Endodermal cell (in vitro differentiated cells): ENCODE data around the gene MAML2. TPM values are rescaled to one million over a fixed set of nuclear protein-coding genes. Genes with fewer than 3 reads are reported as not detected.

Experiments used
- DNase-seq: peaks from one replicate; pipeline ENCODE4 v3.0.0-alpha.2; 2017
- H3K27ac ChIP-seq: 2 replicates; pipeline ENCODE4 v1.5.1; 2013; ENCODE audit warnings: mild to moderate bottlenecking, low read depth, low read length, moderate library complexity
- H3K27me3 ChIP-seq: 2 replicates; pipeline ENCODE4 v1.6.1; 2013; ENCODE audit warnings: mild to moderate bottlenecking, low read length, moderate library complexity; ENCODE audit not compliant: insufficient read depth, control insufficient read depth, poor library complexity, severe bottlenecking
- H3K36me3 ChIP-seq: 2 replicates; pipeline ENCODE4 v1.7.0; 2013; ENCODE audit warnings: mild to moderate bottlenecking, low read length, moderate library complexity; ENCODE audit not compliant: control insufficient read depth, insufficient read depth
- H3K4me1 ChIP-seq: one replicate; pipeline ENCODE4 v1.7.0; 2013; ENCODE audit warnings: low read length; ENCODE audit not compliant: control insufficient read depth, insufficient read depth
- H3K4me3 ChIP-seq: 2 replicates; pipeline ENCODE4 v1.5.1; 2013; ENCODE audit warnings: mild to moderate bottlenecking, low read length, moderate library complexity
- H3K9ac ChIP-seq: 2 replicates; pipeline ENCODE4 v1.6.1; 2013; ENCODE audit warnings: mild to moderate bottlenecking, low read length, moderate library complexity; ENCODE audit not compliant: poor library complexity, severe bottlenecking; ENCODE audit errors: extremely low read depth
- H3K9me3 ChIP-seq: 2 replicates; pipeline ENCODE4 v1.6.1; 2013; ENCODE audit warnings: mild to moderate bottlenecking, low read length, moderate library complexity; ENCODE audit not compliant: control insufficient read depth
- H3K27ac Mint-ChIP-seq: 2 replicates; pipeline ENCODE4 v1.8.0; 2020; ENCODE audit warnings: mixed read lengths
- H3K27me3 Mint-ChIP-seq: 2 replicates; pipeline ENCODE4 v1.8.0; 2021; ENCODE audit warnings: mild to moderate bottlenecking, mixed read lengths; ENCODE audit not compliant: insufficient read depth
- H3K36me3 Mint-ChIP-seq: 2 replicates; pipeline ENCODE4 v1.8.0; 2020; ENCODE audit warnings: low read depth, mixed read lengths
- H3K4me1 Mint-ChIP-seq: 2 replicates; pipeline ENCODE4 v1.8.0; 2020; ENCODE audit warnings: mixed read lengths
- H3K4me3 Mint-ChIP-seq: 2 replicates; pipeline ENCODE4 v1.8.0; 2020; ENCODE audit warnings: mild to moderate bottlenecking, moderate library complexity, mixed read lengths
- H3K9me3 Mint-ChIP-seq: 2 replicates; pipeline ENCODE4 v1.8.0; 2020; ENCODE audit warnings: mild to moderate bottlenecking, mixed read lengths
- WGBS, 2 experiments: methylation state at CpG; one replicate each; pipeline versions ENCODE4 v1.1.5 to v1.1.7; 2013; ENCODE audit warnings: missing lambda C conversion rate in 2 of 2, mixed read lengths in 1 of 2; ENCODE audit not compliant: insufficient coverage in 1 of 2, insufficient read length in 1 of 2; 5-methylcytosine and 5-hydroxymethylcytosine counted together
- total RNA-seq, 2 donors: library from RNA; stranded (reverse); fragmentation: NEBNext Ultra II Directional in 1 of 2; extraction: Animal tissue kit (Norgen Biotek cat#: 25700) in 1 of 2; gene quantifications; 2 replicates in 1 of 2; 3 replicates in 1 of 2; pipeline ENCODE4 v1.2.1, GENCODE V29; 2021
- TF ChIP-seq, protein P1 (sequence below): fragments of 200-600 bp; sonication (generic); conservative IDR thresholded peaks from 2 replicates; pipeline ENCODE4 v1.5.0; 2021; ENCODE audit warnings: antibody characterized with exemption, mild to moderate bottlenecking

The MAML2 gene
- total RNA-seq, 2 donors from 2014 or later, result 6.6 to 8.0 TPM

DNA sequence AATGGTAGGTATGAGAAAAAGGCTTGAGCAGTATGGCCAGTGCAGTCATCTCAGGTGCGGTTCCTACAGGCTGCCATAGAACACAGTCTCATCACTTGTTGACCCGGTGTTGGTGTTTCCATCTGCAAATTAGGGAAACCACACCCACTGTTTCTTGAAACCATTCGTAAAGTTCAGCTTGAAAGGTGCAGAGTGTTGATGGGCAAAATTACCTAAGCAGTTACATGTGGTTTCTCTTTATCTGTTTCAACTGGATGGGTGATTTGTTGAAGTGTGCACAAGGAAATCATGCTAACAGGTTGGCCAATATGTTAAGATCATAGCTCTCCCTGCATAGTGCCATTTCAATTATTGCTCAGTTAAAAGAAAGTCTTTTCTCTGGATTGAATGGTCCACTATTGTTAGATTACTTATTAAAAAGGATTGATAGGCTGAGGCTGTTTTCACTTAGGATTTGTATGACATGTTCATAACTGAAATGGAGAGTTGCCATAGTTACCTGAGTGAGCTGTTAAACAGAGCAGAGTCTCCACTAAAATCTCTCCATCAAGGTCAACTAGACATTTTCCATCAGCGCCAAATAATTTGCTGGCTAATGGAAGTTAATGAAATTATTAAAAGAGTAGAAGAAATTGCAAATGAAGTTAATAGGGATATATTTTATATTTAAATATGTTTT, 215.9 kb downstream of the MAML2 start:
- no peak overlapping the region for H3K4me3 Mint-ChIP-seq
- no peaks in the 10 kb centered on the region for H3K4me1 ChIP-seq
- TF ChIP-seq, protein P1, sequence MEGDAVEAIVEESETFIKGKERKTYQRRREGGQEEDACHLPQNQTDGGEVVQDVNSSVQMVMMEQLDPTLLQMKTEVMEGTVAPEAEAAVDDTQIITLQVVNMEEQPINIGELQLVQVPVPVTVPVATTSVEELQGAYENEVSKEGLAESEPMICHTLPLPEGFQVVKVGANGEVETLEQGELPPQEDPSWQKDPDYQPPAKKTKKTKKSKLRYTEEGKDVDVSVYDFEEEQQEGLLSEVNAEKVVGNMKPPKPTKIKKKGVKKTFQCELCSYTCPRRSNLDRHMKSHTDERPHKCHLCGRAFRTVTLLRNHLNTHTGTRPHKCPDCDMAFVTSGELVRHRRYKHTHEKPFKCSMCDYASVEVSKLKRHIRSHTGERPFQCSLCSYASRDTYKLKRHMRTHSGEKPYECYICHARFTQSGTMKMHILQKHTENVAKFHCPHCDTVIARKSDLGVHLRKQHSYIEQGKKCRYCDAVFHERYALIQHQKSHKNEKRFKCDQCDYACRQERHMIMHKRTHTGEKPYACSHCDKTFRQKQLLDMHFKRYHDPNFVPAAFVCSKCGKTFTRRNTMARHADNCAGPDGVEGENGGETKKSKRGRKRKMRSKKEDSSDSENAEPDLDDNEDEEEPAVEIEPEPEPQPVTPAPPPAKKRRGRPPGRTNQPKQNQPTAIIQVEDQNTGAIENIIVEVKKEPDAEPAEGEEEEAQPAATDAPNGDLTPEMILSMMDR, result no peak
- H3K27me3 ChIP-seq, result no peaks in the 10 kb centered on the region
- H3K27ac Mint-ChIP-seq, result no peak overlapping the region
- no peaks in the 10 kb centered on the region for H3K36me3 Mint-ChIP-seq
- H3K4me1 Mint-ChIP-seq, result no peaks in the 10 kb centered on the region
- H3K27ac ChIP-seq, result no peak overlapping the region
- no peaks in the 10 kb centered on the region for H3K9me3 ChIP-seq
- no peak overlapping the region for H3K4me3 ChIP-seq
- no peak overlapping the region for H3K9ac ChIP-seq
- no peaks in the 10 kb centered on the region for H3K36me3 ChIP-seq
- H3K9me3 Mint-ChIP-seq, result no peaks in the 10 kb centered on the region
- DNase-seq, result no peak
- no peaks in the 10 kb centered on the region for H3K27me3 Mint-ChIP-seq
- WGBS, 2 experiments, result 73 to 94% methylated on average over 3 to 4 of the region's 4 CpGs

GRCh38 chr11:96125400-96125799, 217.6 kb downstream of the MAML2 start:
- no peaks in the 10 kb centered on the region for H3K4me1 Mint-ChIP-seq
- H3K4me3 Mint-ChIP-seq, result no peak overlapping the region

DNA sequence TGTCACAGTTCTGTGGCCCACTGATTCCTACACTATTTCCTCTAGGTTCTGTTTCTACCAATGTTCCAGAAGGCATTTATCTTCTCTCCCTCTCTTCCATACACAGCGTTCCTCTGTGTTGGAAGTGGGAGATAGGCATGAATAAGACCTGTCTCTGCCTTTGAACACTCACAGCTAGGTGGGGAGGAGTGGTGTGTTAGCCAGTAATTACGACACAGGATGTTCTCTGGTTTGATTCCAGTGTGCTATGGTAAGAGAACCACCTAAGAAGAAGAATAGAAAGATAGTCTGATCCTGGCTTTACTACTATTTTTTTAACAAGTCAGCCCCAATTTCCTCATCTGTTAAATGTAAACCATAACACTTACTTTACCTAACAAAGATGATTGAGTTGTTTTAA, 218.8 kb downstream of the MAML2 start:
- Histone ChIP-seq H3K4me3 (no peak overlapping the region), H3K27me3 (no peaks in the 10 kb centered on the region), H3K4me1 (no peaks in the 10 kb centered on the region), H3K36me3 (no peaks in the 10 kb centered on the region), H3K27ac (no peak overlapping the region), H3K9ac (no peak overlapping the region), H3K9me3 (no peaks in the 10 kb centered on the region)
- H3K9me3 Mint-ChIP-seq, result no peaks in the 10 kb centered on the region
- no peaks in the 10 kb centered on the region for H3K27me3 Mint-ChIP-seq
- TF ChIP-seq, protein P1, result no peak
- no peak overlapping the region for H3K4me3 Mint-ChIP-seq
- H3K27ac Mint-ChIP-seq, result no peak overlapping the region
- H3K4me1 Mint-ChIP-seq, result no peaks in the 10 kb centered on the region
- DNase-seq, result no peak
- no peaks in the 10 kb centered on the region for H3K36me3 Mint-ChIP-seq
- 94% methylated on average over 1 of the region's 2 CpGs; no CpG with 5 or more reads in 1 of the 2 experiments for WGBS, 2 experiments

More at GRCh38 chr11:96125400-96125799, 217.6 kb downstream of the MAML2 start:
- Histone ChIP-seq H3K9me3 (no peaks in the 10 kb centered on the region), H3K36me3 (no peaks in the 10 kb centered on the region), H3K27ac (no peak overlapping the region), H3K4me1 (no peaks in the 10 kb centered on the region), H3K4me3 (no peak overlapping the region), H3K9ac (no peak overlapping the region), H3K27me3 (no peaks in the 10 kb centered on the region)
- H3K27ac Mint-ChIP-seq, result no peak overlapping the region
- WGBS, 2 experiments, result 94% methylated on average over 6 to 7 of the region's 7 CpGs
- H3K27me3 Mint-ChIP-seq, result no peaks in the 10 kb centered on the region
- H3K9me3 Mint-ChIP-seq, result no peaks in the 10 kb centered on the region
- H3K36me3 Mint-ChIP-seq, result no peaks in the 10 kb centered on the region
- no peak for DNase-seq
- TF ChIP-seq, protein P1, result no peak
